Dendritic cell treated with granulocyte-macrophage colony-stimulating factor and Interleukin-4, amounts not matched to agents 40 ng/mL and 50 ng/mL, for 4 days (primary cell): ENCODE measurements around the gene CXXC4.

Experiments
- H3K27ac Mint-ChIP-seq: one replicate; pipeline ENCODE4 v1.8.0; 2022; ENCODE audit warnings: mild to moderate bottlenecking, mixed read lengths
- H3K27me3 Mint-ChIP-seq: one replicate; pipeline ENCODE4 v1.8.0; 2022; ENCODE audit warnings: mild to moderate bottlenecking, mixed read lengths
- H3K36me3 Mint-ChIP-seq: one replicate; pipeline ENCODE4 v1.8.0; 2022; ENCODE audit warnings: low read depth, mixed read lengths
- H3K4me1 Mint-ChIP-seq: one replicate; pipeline ENCODE4 v1.8.0; 2022; ENCODE audit warnings: low read depth, mixed read lengths
- H3K4me3 Mint-ChIP-seq: one replicate; pipeline ENCODE4 v1.8.0; 2022; ENCODE audit warnings: mild to moderate bottlenecking, moderate library complexity, mixed read lengths
- H3K9me3 Mint-ChIP-seq: one replicate; pipeline ENCODE4 v1.8.0; 2022; ENCODE audit warnings: mixed read lengths
- intact Hi-C: fragments of 100-400 bp; cut with micrococcal nuclease; formaldehyde crosslinking; loops from one replicate; pipeline ENCODE4 v1.15.0; 2022

The CXXC4 gene

GRCh38 chr4:104421566-104421965, 73.1 kb downstream of the CXXC4 start:
- H3K4me3 Mint-ChIP-seq, result no peak overlapping the region
- H3K9me3 Mint-ChIP-seq, result no peaks in the 10 kb centered on the region
- intact Hi-C loops, result no loop called here
- H3K27me3 Mint-ChIP-seq, result no peaks in the 10 kb centered on the region
- no peaks in the 10 kb centered on the region for H3K4me1 Mint-ChIP-seq
- H3K36me3 Mint-ChIP-seq, result no peaks in the 10 kb centered on the region
- H3K27ac Mint-ChIP-seq, result no peak overlapping the region

- no peak overlapping the region for H3K4me3 Mint-ChIP-seq
- H3K36me3 Mint-ChIP-seq, result no peaks in the 10 kb centered on the region
- no peaks in the 10 kb centered on the region for H3K27me3 Mint-ChIP-seq
- no peaks in the 10 kb centered on the region for H3K9me3 Mint-ChIP-seq
- intact Hi-C loops, result no loop called here
- H3K4me1 Mint-ChIP-seq, result no peaks in the 10 kb centered on the region
- no peak overlapping the region for H3K27ac Mint-ChIP-seq
These were observed 73.9 kb downstream of the CXXC4 start for GRCh38 chr4:104420766-104421165.
